Activated CD4-positive, alpha-beta T cell treated with anti-CD3 and anti-CD28 coated beads for 36 hours (primary cell): ENCODE data around the gene SLC25A51. TPM values are rescaled to one million over a fixed set of nuclear protein-coding genes. Genes with fewer than 3 reads are reported as not detected.

ENCODE experiments used
- ATAC-seq: fragments of 200-7000 bp; cut with Tn5 transposase; one replicate; pipeline ENCODE4 v1.10.0; 2021; ENCODE audit warnings: mild to moderate bottlenecking, moderate library complexity
- CTCF ChIA-PET: fragments of 350-600 bp; sonication (Branson Sonifier 250); formaldehyde crosslinking; loops from one replicate; lab custom pipeline; 2021; ENCODE audit warnings: antibody characterized with exemption; lab: Charles Lee
- POLR2A ChIA-PET: fragments of 350-600 bp; sonication (Branson Sonifier 250); formaldehyde crosslinking; loops from one replicate; lab custom pipeline; 2021; ENCODE audit warnings: antibody characterized with exemption, inconsistent platforms; lab: Charles Lee
- DNase-seq: peaks from one replicate; pipeline ENCODE4 v3.0.0-alpha.2; 2020
- H3K27ac Mint-ChIP-seq: one replicate; pipeline ENCODE4 v1.8.0; 2021; ENCODE audit warnings: mixed read lengths
- H3K27me3 Mint-ChIP-seq: one replicate; pipeline ENCODE4 v1.8.0; 2021; ENCODE audit warnings: mixed read lengths
- H3K36me3 Mint-ChIP-seq: one replicate; pipeline ENCODE4 v1.8.0; 2021; ENCODE audit warnings: low read depth, mixed read lengths
- H3K4me1 Mint-ChIP-seq: one replicate; pipeline ENCODE4 v1.8.0; 2021; ENCODE audit warnings: mixed read lengths
- H3K4me3 Mint-ChIP-seq: one replicate; pipeline ENCODE4 v1.8.0; 2021; ENCODE audit warnings: mild to moderate bottlenecking, moderate library complexity, mixed read lengths
- H3K9me3 Mint-ChIP-seq: one replicate; pipeline ENCODE4 v1.8.0; 2021; ENCODE audit warnings: low read depth, mixed read lengths
- intact Hi-C, 2 experiments: fragments of 100-400 bp; cut with DNase I in 1 of 2; cut with micrococcal nuclease in 1 of 2; formaldehyde crosslinking; loops; one replicate each; pipeline versions ENCODE4 v1.14.2 to v1.15.1; 2022 to 2024; cut with DNase I, micrococcal nuclease
- total RNA-seq, 2 experiments: library from RNA; stranded (reverse); gene quantifications; one replicate each; pipeline ENCODE4 v1.2.3, GENCODE V29; 2021

The SLC25A51 gene
- total RNA-seq, 2 experiments from 2014 or later: 25.5 to 29.4 TPM

DNA sequence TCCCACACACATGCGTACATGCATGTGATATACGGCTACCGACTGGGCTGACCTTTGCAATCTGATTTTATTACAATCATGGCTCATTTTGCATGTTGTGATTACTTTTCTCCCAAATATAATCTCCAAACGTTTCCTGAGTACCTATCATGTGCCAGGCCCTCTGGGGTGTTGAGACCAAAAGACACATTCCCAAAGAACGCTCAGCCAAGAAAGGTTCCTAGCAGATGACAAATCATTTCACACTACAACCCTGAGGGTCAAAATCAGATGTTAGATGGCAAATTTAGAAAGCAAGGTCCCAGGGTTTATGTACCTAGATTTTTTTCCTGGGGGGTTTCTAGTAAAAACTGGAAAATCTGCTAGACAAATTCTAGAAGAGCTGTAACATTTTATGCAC, 32.4 kb upstream of the SLC25A51 start:
- ChIA-PET CTCF (interaction anchor here (1.0 kb wide), 1 partner anchor 23 kb away, joined by 4 read pairs; no protein-coding TSS in a partner anchor), POLR2A (no interaction called here)
- ATAC-seq: no peak
- Mint-ChIP-seq H3K4me1 (no peaks in the 10 kb centered on the region), H3K4me3 (no peak overlapping the region), H3K27me3 (no peaks in the 10 kb centered on the region), H3K9me3 (no peaks in the 10 kb centered on the region), H3K27ac (no peak overlapping the region), H3K36me3 (no peaks in the 10 kb centered on the region)
- no peak for DNase-seq
- intact Hi-C loops: no loop called here

DNA sequence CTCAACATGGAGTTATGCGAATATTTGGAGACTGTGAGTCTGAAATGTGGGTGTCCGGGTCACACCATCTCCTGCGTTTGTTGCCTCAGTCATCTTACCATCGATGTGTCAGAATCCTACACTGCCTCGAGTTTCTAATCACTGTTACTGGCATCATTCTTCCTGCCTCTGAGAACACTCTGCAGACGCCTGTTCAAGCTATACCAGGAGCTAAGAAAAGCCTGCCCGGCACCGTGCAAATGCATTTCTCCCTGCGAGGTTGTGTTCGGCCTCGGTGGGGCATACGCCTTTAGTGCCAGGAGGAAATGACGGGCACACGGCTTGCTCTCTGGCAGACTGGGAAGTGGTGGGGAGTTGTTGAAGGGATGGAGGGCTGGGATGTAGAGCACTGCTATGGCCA, 31.2 kb upstream of the SLC25A51 start:
- DNase-seq (no peak), ATAC-seq (no peak)
- Mint-ChIP-seq H3K27ac (no peak overlapping the region), H3K36me3 (no peaks in the 10 kb centered on the region), H3K4me3 (no peak overlapping the region), H3K9me3 (no peaks in the 10 kb centered on the region), H3K27me3 (no peaks in the 10 kb centered on the region), H3K4me1 (no peaks in the 10 kb centered on the region)
- CTCF ChIA-PET: interaction anchor here (0.8 to 1.1 kb wide), 4 partner anchors 21 to 1178 kb away, joined by 3 to 4 read pairs (median 4); no protein-coding TSS in a partner anchor
- intact Hi-C loops: no loop called here
- POLR2A ChIA-PET: no interaction called here

DNA sequence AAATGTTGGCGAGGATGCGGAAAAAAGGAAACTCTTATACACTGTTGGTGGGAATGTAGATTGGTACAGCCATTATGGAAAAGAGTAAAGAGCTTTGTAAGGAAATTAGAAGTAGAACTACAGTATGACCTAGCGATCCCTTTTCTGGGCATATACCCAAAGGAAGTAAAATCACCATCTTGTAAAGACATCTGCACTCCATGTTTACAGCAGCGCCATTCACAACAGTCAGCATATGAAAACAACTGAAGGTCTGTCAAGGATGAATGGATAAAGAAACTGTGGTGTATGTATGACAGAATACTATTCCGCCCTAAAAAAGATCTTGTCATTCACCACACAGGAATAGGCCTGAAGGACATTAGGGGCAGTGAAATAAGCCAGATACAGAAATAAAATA, 27.7 kb upstream of the SLC25A51 start:
- intact Hi-C loops: no loop called here
- ATAC-seq (no peak), DNase-seq (no peak)
- H3K27ac Mint-ChIP-seq: no peak overlapping the region
- no peaks in the 10 kb centered on the region for H3K36me3 Mint-ChIP-seq
- H3K4me3 Mint-ChIP-seq: no peak overlapping the region
- H3K4me1 Mint-ChIP-seq: no peaks in the 10 kb centered on the region
- no peaks in the 10 kb centered on the region for H3K9me3 Mint-ChIP-seq
- ChIA-PET POLR2A (no interaction called here), CTCF (no interaction called here)
- no peaks in the 10 kb centered on the region for H3K27me3 Mint-ChIP-seq

DNA sequence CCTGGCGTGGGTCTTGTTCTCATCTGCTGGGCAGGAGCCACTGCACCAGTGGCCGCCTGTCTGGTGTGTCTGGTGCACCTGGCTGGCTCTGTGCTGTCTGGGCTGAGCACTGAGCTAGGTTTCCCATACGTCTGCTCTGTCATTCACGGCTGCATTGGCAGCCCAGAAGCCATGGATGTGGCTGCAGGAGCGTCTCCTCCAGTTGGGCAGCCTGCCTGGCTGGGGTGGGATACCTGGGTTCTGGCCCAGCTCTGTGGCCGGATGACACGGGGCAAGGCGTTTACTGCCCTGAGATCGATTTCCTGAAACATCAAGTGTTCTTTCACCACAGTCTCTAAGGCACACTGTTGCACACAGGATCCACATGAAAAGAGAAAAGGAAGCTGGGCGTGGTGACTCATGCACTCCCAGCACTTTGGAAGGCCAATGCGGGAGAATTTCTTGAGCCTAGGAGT, 25.5 kb upstream of the SLC25A51 start:
- intact Hi-C loops: no loop called here
- Mint-ChIP-seq H3K4me1 (peaks cover 2% of the 10 kb centered on the region), H3K27ac (no peak overlapping the region), H3K27me3 (no peaks in the 10 kb centered on the region), H3K36me3 (no peaks in the 10 kb centered on the region), H3K4me3 (no peak overlapping the region), H3K9me3 (no peaks in the 10 kb centered on the region)
- POLR2A ChIA-PET: no interaction called here
- CTCF ChIA-PET: no interaction called here
- no peak for DNase-seq
- no peak for ATAC-seq

DNA sequence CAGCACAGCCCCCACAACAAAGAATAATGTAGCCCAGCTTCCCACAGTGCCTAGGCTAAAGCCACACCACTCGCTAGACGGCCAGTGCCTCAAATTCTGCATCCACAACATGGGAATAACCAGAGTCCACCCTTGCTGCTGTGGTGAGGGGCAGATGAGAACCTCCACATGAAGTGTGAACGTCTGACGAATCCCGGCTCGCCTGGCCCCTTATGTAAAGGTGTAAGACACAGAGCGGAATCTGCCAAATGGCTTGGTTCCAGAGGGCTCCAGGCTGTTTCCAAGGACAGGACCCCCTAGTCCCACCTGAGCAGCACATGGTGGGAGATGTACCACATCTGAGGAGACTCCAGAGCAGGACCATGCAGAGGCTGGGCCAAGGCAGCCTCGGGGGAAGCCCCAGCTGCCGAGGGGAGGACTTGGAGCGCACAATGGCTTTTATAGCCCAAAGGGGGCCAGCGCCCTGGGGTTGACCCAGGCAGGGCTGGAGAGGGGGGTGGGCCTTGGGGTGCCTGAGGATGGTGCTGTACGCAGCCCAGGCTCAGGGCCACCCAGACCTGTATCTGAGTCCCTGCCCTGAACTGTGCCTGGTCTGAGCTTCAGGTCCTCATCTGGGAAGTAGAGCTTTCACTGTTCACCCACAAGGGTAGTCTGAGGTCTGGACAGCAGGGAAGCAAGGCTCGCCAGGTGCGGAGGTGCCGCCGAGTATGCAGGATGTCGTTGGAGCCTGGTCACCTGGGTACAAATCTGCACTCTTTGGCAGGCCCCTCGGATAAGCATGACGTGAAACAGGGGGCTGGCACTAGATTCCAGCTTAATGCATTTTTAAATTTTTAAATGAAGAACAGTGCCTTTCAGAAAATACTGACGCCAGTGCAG, 24.9 kb upstream of the SLC25A51 start:
- DNase-seq (no peak), ATAC-seq (no peak)
- CTCF ChIA-PET: no interaction called here
- H3K27me3 Mint-ChIP-seq: no peaks in the 10 kb centered on the region
- peaks cover 2% of the 10 kb centered on the region for H3K4me1 Mint-ChIP-seq
- no peak overlapping the region for H3K27ac Mint-ChIP-seq
- no peaks in the 10 kb centered on the region for H3K36me3 Mint-ChIP-seq
- intact Hi-C loops: no loop called here
- POLR2A ChIA-PET: no interaction called here
- H3K4me3 Mint-ChIP-seq: no peak overlapping the region
- H3K9me3 Mint-ChIP-seq: no peaks in the 10 kb centered on the region

DNA sequence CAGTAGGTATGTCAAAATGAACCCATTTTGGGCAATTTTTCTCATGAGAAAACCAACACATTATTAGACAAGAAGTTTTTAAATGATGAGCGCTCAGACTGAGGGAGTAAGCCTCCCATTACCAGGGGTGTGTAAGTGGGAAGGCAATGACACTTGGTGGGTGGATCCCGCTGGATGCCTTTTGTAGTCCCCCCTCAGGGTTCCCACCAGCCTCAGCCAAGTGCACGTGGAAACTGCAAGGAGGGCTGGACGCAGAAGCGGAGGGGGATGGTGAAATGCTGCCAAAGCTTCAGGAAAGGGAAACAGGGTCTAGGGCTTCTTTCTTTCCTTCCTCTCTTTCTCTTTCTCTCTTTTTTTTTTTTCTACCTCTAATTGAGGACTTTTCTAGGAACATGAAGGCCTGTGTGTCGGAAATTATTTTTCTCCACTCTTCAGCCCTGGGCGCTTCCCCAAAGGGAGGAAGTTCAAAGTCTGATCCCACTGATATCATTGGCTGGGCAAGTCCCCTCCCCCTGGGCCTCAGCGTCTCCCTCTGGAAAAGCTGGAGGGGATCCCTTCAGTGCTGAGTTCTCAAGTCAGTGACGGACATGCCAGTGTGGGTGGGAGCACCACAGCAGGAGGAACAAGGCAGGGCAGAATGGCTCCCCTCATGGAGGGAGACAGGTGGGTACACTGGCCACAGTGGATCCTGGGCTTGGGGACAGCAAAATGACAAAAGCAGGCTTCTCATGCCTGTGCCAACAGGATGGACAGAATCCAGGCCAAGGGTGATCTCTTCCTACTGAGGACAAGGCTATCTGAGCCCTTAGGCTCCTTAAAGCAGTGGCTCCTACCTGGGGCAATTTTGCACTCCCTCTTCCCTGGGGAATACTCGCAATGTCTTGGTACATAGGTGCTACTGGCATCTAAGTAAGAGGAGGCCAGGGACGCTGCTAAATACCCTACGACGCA, 23.9 kb upstream of the SLC25A51 start:
- intact Hi-C loops: no loop called here
- peaks cover 2% of the 10 kb centered on the region for H3K4me1 Mint-ChIP-seq
- CTCF ChIA-PET: interaction anchor here (1.3 kb wide), 1 partner anchor 15 kb away, joined by 3 read pairs; no protein-coding TSS in a partner anchor
- H3K9me3 Mint-ChIP-seq: no peaks in the 10 kb centered on the region
- POLR2A ChIA-PET: no interaction called here
- H3K4me3 Mint-ChIP-seq: no peak overlapping the region
- no peaks in the 10 kb centered on the region for H3K36me3 Mint-ChIP-seq
- H3K27me3 Mint-ChIP-seq: no peaks in the 10 kb centered on the region
- no peak for ATAC-seq
- no peak overlapping the region for H3K27ac Mint-ChIP-seq
- DNase-seq: no peak

DNA sequence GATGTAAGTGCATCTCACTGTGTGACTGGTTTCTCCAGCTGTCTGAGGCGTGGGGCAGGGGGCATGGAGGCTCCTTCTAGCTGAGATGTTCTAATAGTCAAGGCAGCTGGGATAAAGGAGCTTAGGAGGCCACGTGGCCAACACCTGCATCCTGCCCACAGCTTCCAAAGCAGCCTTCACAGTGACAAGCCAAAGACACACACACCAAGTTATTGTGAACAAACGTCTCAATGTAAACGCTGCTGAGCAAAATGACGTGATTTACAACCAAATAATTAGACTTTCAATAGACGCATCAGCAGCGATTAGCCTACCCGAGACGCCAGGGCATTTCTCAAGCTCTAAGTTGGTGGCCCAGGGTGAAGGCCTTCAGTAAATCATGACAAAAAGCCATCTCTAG, 23.2 kb upstream of the SLC25A51 start:
- H3K9me3 Mint-ChIP-seq: no peaks in the 10 kb centered on the region
- peaks cover 2% of the 10 kb centered on the region for H3K4me1 Mint-ChIP-seq
- no peaks in the 10 kb centered on the region for H3K36me3 Mint-ChIP-seq
- ATAC-seq: no peak
- no peak overlapping the region for H3K27ac Mint-ChIP-seq
- H3K4me3 Mint-ChIP-seq: no peak overlapping the region
- ChIA-PET CTCF (interaction anchor here (0.8 to 1.3 kb wide), 2 partner anchors 13 to 14 kb away, joined by 3 to 4 read pairs; no protein-coding TSS in a partner anchor), POLR2A (no interaction called here)
- DNase-seq: no peak
- intact Hi-C loops: no loop called here
- H3K27me3 Mint-ChIP-seq: no peaks in the 10 kb centered on the region

DNA sequence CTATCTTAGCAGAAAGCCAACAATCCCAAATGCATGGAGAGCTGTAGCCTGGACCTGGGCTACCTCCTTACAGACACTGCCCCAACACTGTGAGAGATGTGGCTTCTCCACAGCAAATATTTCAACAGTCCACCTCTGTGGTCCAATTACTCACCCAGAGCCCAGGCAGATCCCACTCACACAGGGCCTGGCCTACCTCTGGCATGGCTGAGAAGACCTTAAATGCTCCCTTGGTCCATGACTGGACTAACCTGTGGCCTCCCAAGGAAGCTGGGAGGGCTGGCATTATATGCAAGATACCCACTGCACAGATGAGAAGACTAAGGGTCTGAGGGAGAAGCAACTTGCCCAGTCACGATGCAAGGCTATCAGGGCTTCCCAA, 22.8 kb upstream of the SLC25A51 start:
- no peaks in the 10 kb centered on the region for H3K27me3 Mint-ChIP-seq
- no peaks in the 10 kb centered on the region for H3K9me3 Mint-ChIP-seq
- ChIA-PET CTCF (interaction anchor here (0.8 to 1.3 kb wide), 2 partner anchors 13 to 14 kb away, joined by 3 to 4 read pairs; no protein-coding TSS in a partner anchor), POLR2A (no interaction called here)
- DNase-seq (no peak), ATAC-seq (no peak)
- H3K4me3 Mint-ChIP-seq: no peak overlapping the region
- intact Hi-C loops: no loop called here
- H3K27ac Mint-ChIP-seq: no peak overlapping the region
- peaks cover 2% of the 10 kb centered on the region for H3K4me1 Mint-ChIP-seq
- no peaks in the 10 kb centered on the region for H3K36me3 Mint-ChIP-seq

DNA sequence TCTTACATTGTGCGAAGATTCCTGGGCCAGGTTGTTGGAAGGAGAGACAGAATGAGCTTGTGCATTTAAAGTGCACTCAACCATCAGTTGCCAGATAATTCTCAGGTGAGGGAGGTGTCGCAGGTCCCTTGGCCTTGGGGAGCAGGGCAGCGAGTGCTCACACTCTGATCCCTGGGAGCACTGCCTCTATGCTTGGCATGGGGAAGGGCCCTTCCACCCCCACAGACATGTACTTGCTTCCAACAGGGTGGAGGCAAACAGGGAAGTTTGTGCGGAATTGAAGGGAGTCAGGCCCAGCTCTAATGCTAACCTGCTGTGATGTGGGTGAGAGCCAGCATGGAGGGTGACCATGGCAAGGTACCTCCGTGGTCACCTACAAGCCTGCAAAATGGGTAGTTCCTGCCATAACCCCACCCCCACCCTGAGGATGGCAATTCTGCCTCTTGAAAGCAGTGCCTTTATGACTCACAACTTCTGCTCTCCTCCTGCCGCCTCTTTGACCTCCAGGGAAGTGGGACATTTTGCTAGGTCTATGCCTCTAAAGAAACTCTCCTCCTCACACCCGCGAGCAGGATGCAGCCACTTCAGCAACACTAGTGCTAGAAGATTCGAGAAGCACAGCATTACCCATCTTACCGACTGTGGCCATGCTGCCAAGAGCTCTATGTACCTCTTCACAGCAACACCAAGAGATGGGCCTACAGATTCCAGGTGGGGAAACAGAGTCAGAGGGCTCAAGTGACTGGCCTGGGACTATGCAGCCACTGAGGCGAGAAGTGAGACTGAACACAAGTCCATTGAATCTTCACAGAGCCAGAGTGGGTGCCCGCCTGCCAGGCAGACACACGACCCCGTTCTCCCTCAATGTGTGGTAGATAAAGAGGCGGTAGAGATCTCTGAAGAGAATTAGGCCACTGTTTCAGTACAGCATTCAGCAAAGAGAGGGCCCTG, 22.1 kb upstream of the SLC25A51 start:
- peak; percentile 12 for DNase-seq
- no peak overlapping the region for H3K4me3 Mint-ChIP-seq
- no peaks in the 10 kb centered on the region for H3K27me3 Mint-ChIP-seq
- ChIA-PET POLR2A (no interaction called here), CTCF (interaction anchor here (0.6 to 1.3 kb wide), 3 partner anchors 12 to 43 kb away, joined by 3 to 4 read pairs (median 3); no protein-coding TSS in a partner anchor)
- H3K27ac Mint-ChIP-seq: no peak overlapping the region
- ATAC-seq: peak; percentile 16
- no peaks in the 10 kb centered on the region for H3K9me3 Mint-ChIP-seq
- H3K36me3 Mint-ChIP-seq: no peaks in the 10 kb centered on the region
- peaks cover 2% of the 10 kb centered on the region for H3K4me1 Mint-ChIP-seq
- intact Hi-C loops: no loop called here

DNA sequence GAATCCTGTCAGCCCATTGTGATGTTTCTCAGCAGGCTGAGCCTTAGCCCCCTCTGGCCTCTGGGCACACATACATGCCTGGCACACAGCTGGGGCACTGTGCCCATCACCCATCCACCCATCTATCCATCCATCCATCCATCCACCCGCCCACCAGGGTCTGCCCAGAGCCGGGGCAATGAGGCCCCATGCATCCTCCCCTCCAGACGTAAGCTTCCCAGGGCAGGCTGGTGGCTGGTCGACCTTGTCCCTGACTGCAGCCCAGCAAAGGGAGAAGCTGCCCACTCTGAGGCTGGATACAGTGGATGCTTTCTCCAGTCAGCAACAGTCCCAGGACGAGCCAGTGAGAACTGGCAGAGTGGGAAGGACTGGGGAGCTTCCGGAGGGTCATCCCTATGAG, 21.1 kb upstream of the SLC25A51 start:
- DNase-seq (no peak), ATAC-seq (no peak)
- Mint-ChIP-seq H3K27ac (no peak overlapping the region), H3K4me1 (peaks cover 2% of the 10 kb centered on the region), H3K4me3 (no peak overlapping the region), H3K27me3 (no peaks in the 10 kb centered on the region), H3K36me3 (no peaks in the 10 kb centered on the region), H3K9me3 (no peaks in the 10 kb centered on the region)
- CTCF ChIA-PET: interaction anchor here (0.6 to 2.2 kb wide), 3 partner anchors 10 to 180 kb away, joined by 3 to 11 read pairs (median 3); no protein-coding TSS in a partner anchor
- intact Hi-C loops: no loop called here
- POLR2A ChIA-PET: no interaction called here
